ENCODE results near the gene GRPEL1.

Gene GRPEL1

GRCh38 chr4:7066006-7066405, 1.9 kb downstream of the GRPEL1 start:
- TF ChIP-seq POLR2AphosphoS5 (IDR thresholded peaks at IDR 0.05; ENCODE audit: low read depth, low read length) (no peak), FOXP2 (optimal IDR thresholded peaks at IDR 0.05; ENCODE audit: borderline replicate concordance, extremely low read depth, extremely low read length, insufficient read depth) (no peak), REST (IDR thresholded peaks at IDR 0.05; ENCODE audit: insufficient read depth in 1 of 2, low read depth in 2 of 2, low read length in 2 of 2) (no peak), TAF1 (IDR thresholded peaks at IDR 0.05; ENCODE audit: borderline replicate concordance, insufficient read depth, low read length) (no peak), SIN3A (IDR thresholded peaks at IDR 0.05; ENCODE audit: borderline replicate concordance, insufficient read depth, low read length) (no peak)

DNA sequence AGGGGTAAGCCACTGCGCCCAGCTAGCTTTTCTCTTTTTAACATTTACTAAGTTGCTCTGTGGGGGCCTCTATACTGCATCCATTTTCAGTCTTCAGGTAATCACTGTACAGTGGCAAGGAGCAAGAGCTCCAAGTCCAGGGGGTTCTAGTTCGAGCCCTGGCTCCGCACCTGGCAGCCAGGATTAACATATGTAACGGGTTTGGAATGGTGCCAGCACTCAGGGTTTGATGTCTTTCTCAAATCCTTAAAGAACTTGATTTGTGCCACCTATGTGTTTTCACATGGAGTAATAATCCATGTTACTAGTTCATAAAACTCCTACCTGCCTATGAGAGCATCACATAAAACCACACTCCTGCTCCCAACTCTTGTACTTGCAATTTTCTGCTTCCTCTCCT, 4.5 kb downstream of the GRPEL1 start:
- TF ChIP-seq SIN3A (IDR thresholded peaks at IDR 0.05; ENCODE audit: borderline replicate concordance, insufficient read depth, low read length): no peak

DNA sequence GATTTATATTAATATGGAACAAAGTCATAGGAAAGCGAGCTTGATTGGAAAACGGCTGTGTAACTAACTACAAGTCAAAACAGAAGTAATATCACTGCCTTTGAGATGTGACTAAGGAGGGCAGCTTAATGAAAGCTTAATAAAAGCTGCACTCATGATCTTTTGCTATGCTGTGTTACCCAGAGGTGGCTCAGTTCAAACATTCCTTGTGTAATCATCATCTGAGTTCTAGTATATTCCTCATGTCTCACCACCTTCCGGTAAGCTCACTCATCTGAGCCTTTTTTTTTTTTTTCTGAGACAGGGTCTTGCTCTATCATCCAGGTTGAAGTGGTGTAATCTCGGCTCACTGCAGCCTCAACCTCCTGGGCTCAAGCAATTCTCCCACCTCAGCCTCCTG, 5.0 kb downstream of the GRPEL1 start:
- TF ChIP-seq REST (IDR thresholded peaks at IDR 0.05; ENCODE audit: insufficient read depth in 1 of 2, low read depth in 2 of 2, low read length in 2 of 2): no peak
- TF ChIP-seq SIN3A (IDR thresholded peaks at IDR 0.05; ENCODE audit: borderline replicate concordance, insufficient read depth, low read length): no peak

DNA sequence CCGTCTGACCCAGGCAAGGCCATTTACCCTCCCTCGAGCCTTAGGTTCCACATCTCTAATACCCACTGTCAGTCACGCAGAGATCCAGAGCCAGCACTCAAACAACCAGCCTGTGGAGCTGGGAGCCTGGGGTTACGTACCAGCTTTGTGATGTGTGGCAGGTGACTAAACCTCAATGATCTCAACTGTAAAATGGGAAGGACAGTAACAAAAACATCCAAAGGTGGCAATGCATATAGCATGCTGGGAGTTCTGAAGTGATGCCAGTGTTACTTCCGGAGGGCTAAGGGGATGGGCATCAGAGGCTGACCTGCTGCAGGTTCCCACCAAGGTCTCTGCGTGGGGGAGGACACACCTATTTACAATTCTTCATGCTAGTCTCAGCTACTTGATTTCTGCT, 6.0 kb downstream of the GRPEL1 start:
- 0 out of 2 replicates have a peak, but pooled peaks have one; percentile 25 for TF ChIP-seq POLR2AphosphoS5 (IDR thresholded peaks at IDR 0.05; ENCODE audit: low read depth, low read length)
- no peak for TF ChIP-seq TAF1 (IDR thresholded peaks at IDR 0.05; ENCODE audit: borderline replicate concordance, insufficient read depth, low read length)

GRCh38 chr4:7060346-7061150, 7.3 kb downstream of the GRPEL1 start:
- TF ChIP-seq REST (IDR thresholded peaks at IDR 0.05; ENCODE audit: insufficient read depth in 1 of 2, low read depth in 2 of 2, low read length in 2 of 2) (no peak), SIN3A (IDR thresholded peaks at IDR 0.05; ENCODE audit: borderline replicate concordance, insufficient read depth, low read length) (no peak), POLR2AphosphoS5 (IDR thresholded peaks at IDR 0.05; ENCODE audit: low read depth, low read length) (no peak), FOXP2 (optimal IDR thresholded peaks at IDR 0.05; ENCODE audit: borderline replicate concordance, extremely low read depth, extremely low read length, insufficient read depth) (no peak), TAF1 (IDR thresholded peaks at IDR 0.05; ENCODE audit: borderline replicate concordance, insufficient read depth, low read length) (no peak)

GRCh38 chr4:7059662-7060061, 8.2 kb downstream of the GRPEL1 start:
- TF ChIP-seq REST (IDR thresholded peaks at IDR 0.05; ENCODE audit: insufficient read depth in 1 of 2, low read depth in 2 of 2, low read length in 2 of 2) (no peak), FOXP2 (optimal IDR thresholded peaks at IDR 0.05; ENCODE audit: borderline replicate concordance, extremely low read depth, extremely low read length, insufficient read depth) (no peak), TAF1 (IDR thresholded peaks at IDR 0.05; ENCODE audit: borderline replicate concordance, insufficient read depth, low read length) (no peak)
